T47D (cell line): Measurements from ENCODE around the gene PARP8.
"Not testable (repeated sequence)": the region's sequence is repeated elsewhere in the genome, so short reads cannot be mapped to it uniquely, and the experiment has no call there.

Experiments
- DNase-seq, 2 experiments: peaks; one replicate each; pipeline versions ENCODE4 v3.0.0 to v3.0.0-alpha.2; 2011 to 2012; ENCODE audit warnings: low read depth in 1 of 2, low spot score in 1 of 2
- JUND ChIP-seq: IDR thresholded peaks from 2 replicates; pipeline ENCODE4 v1.6.1; 2012; ENCODE audit warnings: low read depth
- in situ Hi-C: cut with HindIII; loops from 2 replicates; pipeline ENCODE4 v1.10.0; 2016; ENCODE audit warnings: low sequenced_read_pairs, low pct_unique_long_range_greater_than_20kb

The PARP8 gene

DNA sequence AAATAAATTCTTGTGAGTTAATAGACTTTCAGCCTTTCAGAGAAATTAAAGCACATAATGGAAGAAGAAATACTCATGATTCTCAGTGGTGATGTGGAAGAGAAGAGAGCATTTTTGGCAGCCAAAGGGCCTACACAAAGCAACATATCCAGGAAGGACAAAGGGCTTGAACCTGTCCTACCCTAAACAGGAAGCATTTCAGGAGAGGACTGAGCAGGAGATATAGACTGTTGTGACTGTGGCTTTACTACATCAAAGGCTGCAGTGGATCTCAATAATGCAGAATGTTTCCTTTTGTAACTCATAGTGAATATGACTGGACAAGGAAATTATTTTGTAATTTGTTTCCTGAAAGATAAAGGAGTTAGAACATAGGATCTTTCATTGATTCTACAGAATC lies 1.3 kb upstream of the PARP8 start:
- in situ Hi-C loops: no loop called here
- DNase-seq: no peak
- no peak for TF ChIP-seq JUND

DNA sequence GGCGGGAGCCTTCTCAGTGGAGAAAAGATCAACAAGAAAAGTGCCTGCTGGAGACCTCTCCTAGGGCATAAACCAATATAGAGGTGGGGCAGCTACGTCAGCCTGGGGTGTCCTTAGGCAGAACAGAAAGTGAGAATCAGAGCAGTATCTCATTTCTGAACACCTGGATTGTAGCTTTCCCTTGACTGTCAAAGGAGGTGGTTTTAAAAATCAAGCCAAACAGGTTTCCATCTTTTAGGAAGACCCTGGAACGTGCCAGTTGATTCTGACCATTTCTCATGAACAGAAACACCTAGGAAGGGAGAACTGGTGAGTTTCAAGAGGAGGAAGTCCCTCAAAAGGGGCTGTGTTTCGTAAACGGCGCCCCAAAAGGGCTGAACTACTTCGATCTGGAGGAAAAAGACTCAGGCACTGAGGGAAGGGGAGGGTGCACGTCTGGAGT lies 655 bp upstream of the PARP8 start:
- DNase-seq, in situ Hi-C loops: not testable (repeated sequence)

DNA sequence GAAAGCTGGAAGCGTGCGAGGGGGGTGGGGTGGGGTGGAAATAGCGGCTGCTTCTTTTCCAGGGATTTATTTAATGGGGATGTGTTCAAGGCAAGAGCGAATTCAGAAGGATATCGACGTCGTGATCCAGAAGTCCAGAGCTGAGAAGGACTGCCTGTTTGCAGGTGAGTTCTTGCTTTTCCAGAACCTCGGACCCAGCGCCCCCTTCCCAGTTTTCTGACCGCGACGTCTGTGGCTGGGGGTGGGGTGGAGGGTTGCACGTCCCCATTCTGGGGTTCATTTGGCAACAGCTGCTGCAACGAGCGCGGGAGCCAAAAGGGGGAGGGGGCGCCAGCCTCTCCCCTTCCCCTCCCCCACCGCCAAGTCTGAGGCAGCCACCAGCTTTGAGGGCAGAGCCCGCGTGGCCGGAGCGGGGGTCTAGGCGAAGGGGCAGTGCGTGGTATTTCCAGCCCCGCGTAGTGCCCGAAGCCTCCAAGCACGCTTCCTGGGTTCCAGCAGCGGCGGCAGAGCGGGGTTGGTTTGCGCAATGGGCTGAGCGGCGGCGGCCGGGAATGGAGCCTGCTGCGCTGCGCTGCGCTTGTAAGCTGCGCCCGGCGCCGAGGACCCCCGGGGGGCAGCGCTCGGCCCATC lies 701 bp downstream of the PARP8 start:
- DNase-seq: peak; percentile 31 to 46
- in situ Hi-C loops: no loop called here
- TF ChIP-seq JUND: no peak

DNA sequence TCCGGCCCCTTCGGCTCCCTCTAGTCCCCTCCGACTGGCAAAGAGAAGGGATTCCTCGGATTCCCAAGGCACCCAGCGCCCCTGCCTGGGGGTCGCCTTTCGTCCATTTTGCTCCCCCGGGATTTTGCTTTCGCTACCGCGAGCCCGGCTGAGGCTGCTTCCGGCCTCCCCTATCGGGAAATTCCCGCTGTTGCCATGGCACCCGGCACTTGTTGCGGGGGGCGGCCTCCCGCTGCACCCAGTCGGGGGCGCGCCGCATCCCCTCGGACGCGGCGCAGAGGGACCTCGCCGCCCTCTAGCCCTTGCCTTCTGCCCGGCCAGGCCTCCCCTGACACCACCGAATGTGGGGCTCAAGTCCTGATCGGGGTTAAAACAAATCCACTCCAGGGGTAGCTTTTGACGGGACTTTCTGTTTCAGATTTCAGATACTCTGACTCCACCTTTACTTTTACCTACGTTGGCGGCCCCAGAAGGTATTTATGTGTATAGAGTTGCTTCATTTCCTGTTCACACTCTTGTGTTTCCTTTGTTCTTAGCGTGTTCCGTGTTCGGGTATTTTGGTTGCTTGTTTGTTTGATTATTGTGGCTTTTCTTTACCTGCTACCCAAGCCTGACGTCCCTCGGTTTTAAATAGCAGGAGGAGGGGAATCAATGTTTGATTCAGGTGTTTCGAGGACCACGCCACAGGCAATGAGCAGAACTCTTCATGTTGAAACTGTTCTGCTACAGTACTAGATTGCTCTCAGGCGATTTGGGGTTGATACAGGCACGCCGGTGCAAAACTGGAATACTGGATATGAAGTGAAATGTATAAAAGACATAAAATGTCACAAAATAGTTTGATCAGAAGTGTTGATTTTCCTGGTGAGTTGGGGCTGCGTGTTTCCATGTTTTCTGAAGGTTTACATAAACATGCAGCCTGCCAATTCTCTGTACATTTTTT lies 1.5 kb downstream of the PARP8 start:
- in situ Hi-C loops: no loop called here
- no peak for TF ChIP-seq JUND
- DNase-seq: peak in 1 of 2 experiments; percentile 35

DNA sequence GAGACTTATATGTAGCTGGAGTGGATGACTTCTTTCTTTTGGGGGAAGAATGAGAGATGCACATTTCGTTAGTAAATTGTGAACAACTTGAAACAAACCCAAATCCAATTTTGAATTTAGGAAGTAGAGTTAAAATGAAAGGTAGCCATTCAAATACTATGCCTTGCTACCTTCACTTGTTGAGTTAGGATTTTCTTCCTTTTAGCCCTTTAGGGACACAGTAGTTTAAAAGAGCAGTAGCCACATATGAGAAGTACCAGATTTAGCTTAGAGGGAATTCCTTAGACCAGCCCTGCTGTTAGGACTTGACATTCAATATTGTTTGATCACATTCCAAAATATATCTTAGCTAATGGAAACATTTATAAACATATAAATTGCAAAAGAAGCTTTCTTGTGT lies 2.2 kb downstream of the PARP8 start:
- in situ Hi-C loops, DNase-seq: not testable (repeated sequence)

DNA sequence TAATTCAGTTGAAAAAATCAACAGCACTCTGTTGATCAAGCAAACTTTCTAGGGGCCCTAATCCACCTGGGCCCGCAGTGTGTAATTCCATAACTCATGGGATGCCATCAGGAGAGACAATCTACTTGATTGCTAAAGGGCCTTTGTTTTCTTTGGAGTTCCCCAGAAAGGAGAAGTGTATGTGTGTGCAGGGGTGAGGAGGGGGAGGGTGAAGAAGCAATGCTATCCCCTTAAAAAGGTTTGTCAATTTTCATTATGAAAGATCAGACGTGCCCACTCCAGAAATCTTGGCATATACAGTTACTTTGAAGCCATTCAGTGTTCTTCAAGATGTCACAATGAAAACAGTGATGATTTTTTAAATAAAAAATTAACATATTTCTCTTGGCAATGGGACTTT lies 6.2 kb downstream of the PARP8 start:
- in situ Hi-C loops: no loop called here
- no peak for TF ChIP-seq JUND
- DNase-seq: no peak

DNA sequence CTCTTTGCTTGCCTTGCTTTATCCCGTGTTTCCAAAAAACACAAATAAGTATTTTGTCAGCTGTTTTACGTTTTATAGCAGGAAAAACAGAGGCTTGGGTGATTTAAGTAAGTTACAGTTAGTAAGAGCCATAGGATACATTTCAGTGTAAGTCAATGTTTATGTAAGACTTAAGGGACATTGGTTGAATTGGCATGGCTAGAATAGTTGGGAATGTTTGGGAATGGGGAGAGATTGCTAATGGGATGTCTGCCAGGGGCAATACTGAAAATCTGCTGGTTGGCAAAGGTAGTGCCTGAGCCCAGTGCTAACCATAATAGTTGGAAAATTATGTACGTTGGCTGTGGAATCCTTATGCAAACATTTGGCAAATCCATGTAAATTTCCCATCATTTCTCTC lies 7.0 kb downstream of the PARP8 start:
- DNase-seq, in situ Hi-C loops: not testable (repeated sequence)

DNA sequence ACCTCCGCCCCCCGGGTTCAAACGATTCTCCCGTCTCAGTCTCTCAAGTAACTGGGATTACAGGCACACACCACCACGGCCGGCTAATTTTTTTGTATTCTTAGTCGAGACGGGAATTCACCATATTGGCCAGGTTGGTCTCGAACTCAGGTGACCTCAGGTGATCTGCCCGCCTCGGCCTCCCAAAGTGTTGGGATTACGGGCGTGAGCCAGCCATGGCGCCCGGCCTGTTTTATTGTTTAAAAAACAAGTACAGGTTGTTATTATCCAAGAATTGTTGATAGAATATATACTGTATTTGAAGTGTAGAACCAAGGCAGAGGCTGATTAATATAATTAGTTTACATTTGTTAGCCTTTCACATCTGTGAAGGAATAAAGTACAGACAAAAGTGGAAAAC lies 8.9 kb downstream of the PARP8 start:
- DNase-seq: no peak
- TF ChIP-seq JUND: no peak
- in situ Hi-C loops: no loop called here

DNA sequence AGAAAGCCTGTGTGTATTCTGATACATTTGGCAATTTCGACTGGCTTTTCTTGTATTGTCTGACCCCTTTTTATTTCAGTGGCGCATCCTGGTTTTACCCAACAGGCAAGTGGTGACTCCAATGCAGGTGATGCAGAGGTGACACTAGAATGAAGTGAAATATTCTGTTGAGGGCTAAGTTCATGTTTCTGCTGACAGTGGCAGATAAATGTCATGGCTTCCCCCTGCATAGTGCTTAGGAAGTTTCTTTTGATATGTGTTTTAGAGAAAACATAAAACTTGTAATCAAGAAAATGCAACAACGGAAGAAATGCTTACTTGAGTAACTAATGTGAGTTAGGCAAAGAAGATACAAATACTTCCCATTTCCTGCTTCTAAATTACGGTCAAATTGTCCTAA lies 13.1 kb downstream of the PARP8 start:
- in situ Hi-C loops: not testable (repeated sequence)

DNA sequence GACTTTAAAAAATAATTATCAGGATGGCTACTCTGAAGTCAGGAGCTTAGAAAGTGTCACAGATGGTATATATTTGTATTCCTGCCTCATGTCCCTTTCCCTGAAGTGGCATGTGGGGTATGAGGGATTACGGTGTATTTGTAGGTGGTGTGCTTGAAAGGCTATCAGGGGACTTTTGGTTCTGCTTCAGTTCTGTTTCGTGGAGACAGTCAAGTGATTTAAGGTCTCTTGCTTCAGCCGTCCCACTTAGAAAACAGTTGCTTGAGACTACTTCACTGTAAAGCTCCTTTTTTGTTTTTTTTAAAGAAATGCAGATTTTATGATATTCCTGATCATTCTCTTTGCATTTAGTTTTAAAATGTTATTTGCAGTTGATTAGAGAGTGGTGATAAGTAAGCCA lies 18.3 kb downstream of the PARP8 start:
- in situ Hi-C loops: no loop called here
- no peak for DNase-seq
- no peak for TF ChIP-seq JUND

More for the DNA sequence above, 13.1 kb downstream of the PARP8 start:
- DNase-seq: not testable (repeated sequence)

DNA sequence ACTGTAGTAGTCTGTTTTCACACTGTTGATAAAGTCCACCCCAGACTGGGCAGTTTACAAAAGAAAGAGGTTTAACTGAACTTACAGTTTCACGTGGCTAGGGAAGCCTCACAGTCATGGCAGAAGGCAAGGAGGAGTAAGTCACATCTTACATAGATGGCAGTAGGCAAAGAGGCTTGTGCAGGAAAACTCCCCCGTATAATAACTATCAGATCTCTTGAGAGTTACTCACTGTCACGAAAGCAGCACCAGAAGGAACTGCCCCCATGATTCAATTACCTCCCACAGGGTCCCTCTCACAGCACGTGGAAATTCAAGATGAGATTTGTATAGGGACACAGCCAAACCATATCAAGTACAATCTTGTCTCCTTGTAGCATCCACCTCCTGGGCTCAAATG lies 21.1 kb downstream of the PARP8 start:
- in situ Hi-C loops: no loop called here
- no peak for DNase-seq
- TF ChIP-seq JUND: no peak

DNA sequence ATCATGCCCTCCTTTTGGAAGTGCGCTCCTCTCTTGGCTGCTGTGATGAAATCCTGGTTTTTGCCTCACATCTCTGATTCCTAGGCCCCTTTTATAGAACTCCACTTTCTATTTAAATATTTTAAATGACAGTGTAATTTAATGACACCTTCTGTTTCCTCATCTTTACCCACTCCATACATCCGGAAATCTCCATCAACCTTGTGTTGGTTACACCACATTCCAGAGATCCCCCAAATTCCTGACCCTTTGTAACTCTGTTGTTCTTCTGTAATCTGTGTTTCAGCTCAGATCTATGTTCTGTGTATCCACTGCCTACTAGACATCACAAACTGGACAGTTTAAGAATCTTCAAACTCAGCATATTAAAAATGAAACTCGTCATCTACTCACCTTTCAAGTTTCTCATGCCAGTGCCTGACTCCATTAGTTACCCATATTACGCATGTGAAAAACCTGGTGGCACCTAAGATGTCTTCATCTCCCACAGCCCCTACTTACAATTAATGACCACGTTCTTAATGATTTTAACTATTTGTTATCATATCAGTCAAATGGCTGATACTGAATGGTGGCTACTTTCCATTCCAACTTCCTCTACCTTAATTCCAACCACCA lies 25.1 kb downstream of the PARP8 start:
- DNase-seq: no peak
- no peak for TF ChIP-seq JUND
- in situ Hi-C loops: no loop called here

DNA sequence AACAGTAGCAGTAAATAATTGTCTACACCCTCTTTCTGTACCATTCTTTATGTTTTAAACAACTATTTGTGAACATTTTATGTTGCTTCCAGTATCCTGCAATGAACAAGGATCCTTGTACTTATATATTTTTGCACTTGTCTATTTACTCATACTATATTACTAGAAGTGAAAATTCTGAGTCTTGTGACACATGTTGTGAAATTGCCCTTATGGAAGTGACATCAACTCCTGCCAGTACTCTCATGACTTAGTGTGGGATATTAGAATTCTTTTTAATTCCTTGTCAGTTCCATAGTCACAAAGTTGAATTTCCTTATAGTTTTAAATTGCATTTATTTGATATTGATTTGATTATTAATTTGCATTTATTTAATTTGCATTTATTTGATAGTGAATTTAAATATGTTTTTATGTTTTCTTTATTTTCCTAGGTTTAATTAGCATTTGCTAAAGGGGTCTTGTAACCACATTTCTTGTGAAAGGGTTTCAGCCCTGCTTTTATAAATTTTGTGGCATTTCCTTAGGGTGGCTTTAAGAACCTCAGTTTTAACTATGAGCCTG lies 27.7 kb downstream of the PARP8 start:
- in situ Hi-C loops: no loop called here
- TF ChIP-seq JUND: no peak
- no peak for DNase-seq

DNA sequence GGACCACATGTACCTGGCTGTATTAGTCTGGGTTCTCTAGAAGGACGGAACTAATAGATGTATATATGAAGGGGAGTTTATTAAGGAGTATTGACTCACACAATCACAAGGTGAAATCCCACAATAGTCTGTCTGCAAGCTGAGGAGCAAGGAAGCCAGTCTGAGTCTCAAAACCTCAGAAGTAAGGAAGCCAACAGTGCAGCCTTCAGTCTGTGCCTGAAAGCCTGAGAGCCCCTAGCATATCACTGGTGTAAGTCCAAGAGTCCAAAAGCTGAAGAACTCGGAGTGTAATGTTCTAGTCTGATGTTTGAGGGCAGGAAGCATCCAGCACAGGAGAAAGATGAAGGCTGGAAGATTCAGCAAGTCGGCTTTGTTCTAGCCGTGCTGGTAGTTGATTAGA lies 28.2 kb downstream of the PARP8 start:
- in situ Hi-C loops, DNase-seq: not testable (repeated sequence)
